ENCODE data around the gene RERE. TPM values are rescaled to one million over a fixed set of nuclear protein-coding genes. Genes with fewer than 3 reads are reported as not detected.
"Not testable (repeated sequence)": the region's sequence is repeated elsewhere in the genome, so short reads cannot be mapped to it uniquely, and the experiment has no call there.

The RERE gene
- total RNA-seq, 1 donor from 2014 or later = 88.5 TPM

GRCh38 chr1:8448911-8449661 lies 368.4 kb downstream of the RERE start:
- no peak for DNase-seq
- peak in 1 of 2 donors; percentile 33 for ATAC-seq
- Histone ChIP-seq H3K27me3 (ENCODE audit: low read depth) (no peaks in the 10 kb centered on the region), H3K4me1 (peaks cover 30% of the 10 kb centered on the region), H3K27ac (peak overlapping the region; percentile 72), H3K9me3 (no peaks in the 10 kb centered on the region), H3K36me3 (peaks cover 5% of the 10 kb centered on the region), H3K4me3 (peak overlapping the region; percentile 17)
- no peak for TF ChIP-seq CTCF (IDR thresholded peaks at IDR 0.05)
- intact Hi-C loops (cut with DNase I) = no loop called here

- H3K27me3 ChIP-seq (ENCODE audit: low read depth); H3K9me3 ChIP-seq; DNase-seq; ATAC-seq; intact Hi-C loops (cut with DNase I); H3K36me3 ChIP-seq: not testable (repeated sequence)
- Histone ChIP-seq H3K27ac (peak overlapping the region; percentile 72), H3K4me3 (peak overlapping the region; percentile 17), H3K4me1 (peaks cover 30% of the 10 kb centered on the region)
Measured at GRCh38 chr1:8448505-8448904, 368.9 kb downstream of the RERE start.

DNA sequence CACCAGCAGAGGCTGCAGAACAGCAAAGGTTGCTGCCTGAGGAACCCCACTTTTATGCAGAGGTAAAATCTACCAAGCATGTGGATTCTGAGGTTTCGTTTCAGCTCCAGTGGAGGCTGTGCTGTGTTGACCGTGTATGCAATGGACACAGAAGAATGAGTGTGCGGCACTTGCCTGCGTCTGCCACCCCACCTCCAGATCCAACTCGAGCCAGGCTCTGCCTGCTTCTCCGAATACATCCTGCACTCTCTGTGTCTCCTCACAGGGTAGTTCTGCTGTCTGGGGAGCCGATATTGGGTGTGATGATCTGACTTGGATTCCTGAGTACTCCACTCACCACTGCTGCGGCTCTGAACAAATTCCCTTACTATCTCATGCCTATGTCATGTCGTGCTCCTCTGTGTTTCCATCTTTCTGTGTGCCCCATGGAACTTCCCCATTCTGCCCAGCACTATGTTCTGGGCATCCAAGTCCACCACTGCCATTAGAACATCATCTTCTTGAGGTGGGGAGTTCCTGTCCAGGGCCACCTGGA lies 369.8 kb downstream of the RERE start:
- intact Hi-C loops (cut with DNase I) = no loop called here
- Histone ChIP-seq H3K27ac (no peak overlapping the region), H3K4me1 (peaks cover 30% of the 10 kb centered on the region), H3K27me3 (ENCODE audit: low read depth) (no peaks in the 10 kb centered on the region), H3K4me3 (no peak overlapping the region), H3K36me3 (peaks cover 5% of the 10 kb centered on the region), H3K9me3 (peaks cover 2% of the 10 kb centered on the region)
- ATAC-seq (no peak), DNase-seq (no peak)
- no peak for TF ChIP-seq CTCF (IDR thresholded peaks at IDR 0.05)

- H3K36me3 ChIP-seq; ATAC-seq; H3K9me3 ChIP-seq; DNase-seq; H3K4me3 ChIP-seq; H3K27me3 ChIP-seq (ENCODE audit: low read depth); H3K27ac ChIP-seq; intact Hi-C loops (cut with DNase I): not testable (repeated sequence)
- H3K4me1 ChIP-seq = peaks cover 30% of the 10 kb centered on the region
Measured at GRCh38 chr1:8446119-8446518, 371.3 kb downstream of the RERE start.

DNA sequence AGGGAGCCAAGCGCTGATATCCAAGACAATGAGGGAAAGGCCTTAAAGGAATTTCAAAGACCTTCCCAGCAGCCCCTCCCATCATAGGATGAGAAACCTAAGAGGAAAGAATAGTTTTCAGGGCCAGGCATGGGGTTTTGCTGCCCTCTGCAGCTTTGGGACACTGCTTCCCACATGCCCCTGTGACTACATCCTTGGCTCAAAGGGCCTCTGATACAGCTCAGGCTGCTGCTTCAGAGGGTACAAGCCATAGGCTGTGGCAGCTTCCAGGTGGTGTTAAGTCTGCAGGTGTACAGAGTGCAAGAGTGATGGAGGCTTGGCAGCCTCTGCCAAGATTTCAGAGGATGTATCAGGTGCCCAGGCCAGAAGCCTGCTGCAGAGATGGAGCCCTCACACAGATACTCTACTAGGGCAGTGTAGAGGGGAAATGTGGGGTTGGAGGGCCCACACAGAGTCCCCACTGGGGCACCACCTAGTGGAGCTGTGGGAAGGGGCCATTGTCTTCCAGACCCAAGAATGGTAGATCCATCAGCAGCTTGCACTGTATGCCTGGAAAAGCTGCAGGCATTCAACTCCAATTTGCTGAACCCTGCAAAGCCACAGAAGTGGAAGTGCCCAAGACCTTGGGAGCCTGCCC lies 373.8 kb downstream of the RERE start:
- Histone ChIP-seq H3K27ac (no peak overlapping the region), H3K4me1 (peaks cover 25% of the 10 kb centered on the region), H3K27me3 (ENCODE audit: low read depth) (no peaks in the 10 kb centered on the region), H3K36me3 (peaks cover 5% of the 10 kb centered on the region), H3K9me3 (peaks cover 3% of the 10 kb centered on the region), H3K4me3 (no peak overlapping the region)
- ATAC-seq (no peak), DNase-seq (no peak)
- TF ChIP-seq CTCF (IDR thresholded peaks at IDR 0.05) = peak; percentile 20
- intact Hi-C loops (cut with DNase I) = no loop called here

GRCh38 chr1:8441426-8441825 lies 376.0 kb downstream of the RERE start:
- no peaks in the 10 kb centered on the region for H3K36me3 ChIP-seq
- ATAC-seq (no peak), DNase-seq (no peak)
- intact Hi-C loops (cut with DNase I) = no loop called here
- peaks cover 18% of the 10 kb centered on the region for H3K4me1 ChIP-seq
- peaks cover 3% of the 10 kb centered on the region for H3K9me3 ChIP-seq
- no peak overlapping the region for H3K27ac ChIP-seq
- no peak overlapping the region for H3K4me3 ChIP-seq
- TF ChIP-seq CTCF (IDR thresholded peaks at IDR 0.05) = no peak
- no peaks in the 10 kb centered on the region for H3K27me3 ChIP-seq (ENCODE audit: low read depth)

Measured in lower lobe of right lung (tissue), 2 donors.